CD1c-positive myeloid dendritic cell (primary cell): Measurements from ENCODE around the gene CDKN2D.

Experiments
- DNase-seq: peaks from one replicate; pipeline ENCODE4 v3.0.0-alpha.2; 2016; ENCODE audit errors: extremely low spot score

CDKN2D gene

GRCh38 chr19:10568826-10569651 lies at the start of gene CDKN2D:
Gene CDKN2D (minus strand): TSS chr19:10568979. CDS start chr19:10568653, 326 bp downstream.
- DNase-seq = peak; percentile 100

GRCh38 chr19:10617409-10618121 lies 48.8 kb upstream of the CDKN2D start:
- no peak for DNase-seq

DNA sequence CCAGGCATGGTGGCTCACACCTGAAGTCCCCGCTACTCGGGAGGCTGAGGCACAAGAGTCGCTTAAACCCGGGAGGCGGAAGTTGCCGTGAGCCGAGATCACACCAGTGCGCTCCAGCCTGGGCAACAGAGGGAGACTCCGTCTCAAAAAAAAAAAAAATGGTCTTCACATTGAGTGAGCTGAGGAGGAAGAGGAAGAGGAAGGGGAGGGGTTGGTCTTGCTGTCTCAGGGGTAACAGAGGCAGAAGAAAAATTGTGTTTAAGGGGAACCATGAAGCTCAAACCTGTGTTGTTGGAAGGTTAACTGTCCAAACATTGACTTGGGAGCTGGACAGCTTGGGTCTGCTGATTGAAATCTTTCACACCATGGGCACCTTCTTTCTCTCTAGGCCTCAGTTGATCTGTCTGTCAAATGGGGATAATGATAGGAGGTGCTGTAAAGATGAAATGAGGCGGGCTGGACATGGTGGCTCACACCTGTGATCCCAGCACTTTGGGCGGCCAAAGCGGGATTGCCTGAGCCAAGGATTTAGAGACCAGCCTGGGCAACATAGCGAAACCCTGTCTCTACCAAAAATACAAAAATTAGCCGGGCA lies 46.7 kb upstream of the CDKN2D start:
- DNase-seq = no peak

DNA sequence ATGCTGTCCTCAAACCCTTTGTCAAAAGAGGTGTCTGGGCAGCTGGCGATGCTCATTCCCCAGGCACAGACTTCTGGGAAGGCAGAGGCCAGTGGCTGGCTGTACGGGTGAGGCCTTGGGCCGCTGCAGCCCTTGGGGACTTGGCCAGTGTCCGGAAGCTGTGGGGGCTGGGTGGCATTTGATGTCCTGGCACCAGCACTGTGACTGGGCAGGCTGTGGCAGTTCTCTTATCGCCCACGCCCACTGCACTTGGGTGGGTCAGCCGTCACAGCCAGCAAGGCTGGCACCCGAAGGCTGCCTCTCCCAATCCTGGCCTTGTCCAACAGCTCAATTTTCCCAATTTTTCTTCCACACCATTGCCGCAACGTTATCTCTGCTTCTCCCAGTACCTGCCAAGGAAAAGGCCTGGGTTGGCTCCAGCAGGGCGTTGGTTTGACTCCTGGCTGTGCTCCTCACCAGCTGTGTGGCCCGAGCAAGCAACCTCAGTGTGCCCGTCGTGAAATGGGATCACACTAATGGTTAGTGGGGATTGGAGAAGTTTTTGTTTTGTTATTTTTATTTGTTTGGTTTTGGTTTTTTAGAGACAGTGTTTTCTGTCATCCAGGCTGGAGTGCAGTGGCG lies 43.8 kb upstream of the CDKN2D start:
- no peak for DNase-seq

- no peak for DNase-seq
Observed at GRCh38 chr19:10611907-10612306, 43.1 kb upstream of the CDKN2D start.

GRCh38 chr19:10604460-10604980 lies 35.7 kb upstream of the CDKN2D start:
- peak; percentile 33 for DNase-seq

- peak; percentile 84 for DNase-seq
Observed at GRCh38 chr19:10603873-10604459, 35.2 kb upstream of the CDKN2D start.

DNA sequence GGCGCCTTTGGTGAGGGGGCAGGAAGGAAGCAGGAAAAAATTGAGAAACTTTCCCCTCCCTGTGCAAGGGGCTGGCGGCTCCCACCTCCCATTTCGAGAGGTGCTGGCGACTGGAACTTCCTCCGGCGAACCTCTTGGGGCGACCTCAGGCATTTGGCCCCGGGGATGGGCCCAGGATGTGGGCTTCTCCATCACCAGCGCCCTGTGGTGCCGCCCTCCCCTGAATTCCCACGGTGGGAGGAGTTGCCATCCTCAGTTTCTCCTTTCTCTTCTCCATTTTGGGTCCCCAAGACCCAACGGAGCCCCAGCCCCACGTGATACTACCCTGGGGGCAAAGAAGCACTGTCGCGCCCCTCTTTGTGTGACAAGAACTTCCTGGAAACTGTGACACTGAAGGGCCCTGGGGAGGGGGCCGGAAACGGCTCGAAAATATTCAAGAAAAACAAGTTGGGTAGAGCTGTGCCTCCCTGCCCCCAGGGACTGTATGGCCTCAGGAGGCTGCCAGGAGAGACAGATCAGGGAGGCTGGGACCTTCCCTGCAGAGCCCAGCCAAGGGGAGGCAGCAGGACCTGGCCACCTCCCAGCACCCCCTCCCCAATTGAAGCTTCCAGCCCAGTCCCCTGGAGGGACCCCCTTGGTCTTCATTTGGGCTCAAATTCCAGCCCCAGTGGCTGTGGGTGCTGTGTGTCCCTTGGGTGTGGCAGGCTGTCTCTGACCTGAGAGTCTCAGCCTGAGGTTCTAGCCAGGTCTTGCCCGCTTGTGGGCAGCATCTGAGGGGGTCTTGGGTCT lies 34.5 kb upstream of the CDKN2D start:
- DNase-seq = peak; percentile 65

GRCh38 chr19:10602330-10603083 lies 33.7 kb upstream of the CDKN2D start:
- DNase-seq = peak; percentile 88

- no peak for DNase-seq
Observed at GRCh38 chr19:10601999-10602329, 33.2 kb upstream of the CDKN2D start.

GRCh38 chr19:10600149-10600548 lies 31.4 kb upstream of the CDKN2D start:
- DNase-seq = no peak

DNA sequence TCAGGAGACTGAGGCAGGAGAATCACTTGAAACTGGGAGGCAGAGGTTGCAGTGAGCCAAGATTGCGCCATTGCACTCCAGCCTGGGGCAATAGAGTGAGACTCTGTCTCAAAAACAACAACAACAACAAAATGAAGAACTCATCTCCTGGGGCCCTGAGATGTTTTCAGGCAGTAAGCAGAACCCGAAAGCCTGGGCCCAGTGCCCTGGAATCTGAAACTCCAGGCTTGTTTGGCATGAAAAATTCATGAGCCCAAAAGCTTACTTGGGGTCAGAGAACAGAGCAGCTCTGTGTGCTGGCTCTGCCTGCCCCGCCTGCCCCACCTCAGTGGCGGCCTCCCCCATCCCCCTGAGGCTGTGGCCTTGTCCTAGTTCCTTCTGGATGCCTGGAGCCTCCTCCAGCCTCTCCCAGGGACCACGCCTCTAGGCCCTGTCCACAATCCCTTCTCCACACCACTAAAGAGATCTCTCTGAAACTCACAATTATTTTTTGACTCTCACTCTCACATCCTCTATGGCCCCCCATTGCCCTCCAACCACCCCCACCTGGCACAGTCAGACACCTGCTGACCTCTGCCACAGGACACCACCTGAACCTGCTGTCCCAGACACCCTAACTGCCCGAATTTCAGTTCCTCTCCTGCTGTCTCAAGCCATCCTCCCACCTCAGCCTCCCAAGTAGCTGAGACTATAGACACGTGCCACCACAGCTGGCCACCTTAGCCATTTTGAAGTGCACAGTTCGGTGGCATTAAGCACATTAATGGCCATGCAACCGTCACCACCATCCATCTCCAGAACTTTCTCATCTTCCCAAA lies 25.2 kb upstream of the CDKN2D start:
- DNase-seq = peak; percentile 42

GRCh38 chr19:10593148-10593547 lies 24.4 kb upstream of the CDKN2D start:
- DNase-seq = no peak

GRCh38 chr19:10587839-10588150 lies 19.0 kb upstream of the CDKN2D start:
- no peak for DNase-seq

- DNase-seq = no peak
Observed at GRCh38 chr19:10587022-10587838, 18.5 kb upstream of the CDKN2D start, which contains the start of gene AP1M2. Gene AP1M2 (minus strand): TSS chr19:10587312. CDS start chr19:10587231, 81 bp downstream.

- no peak for DNase-seq
Observed at GRCh38 chr19:10586396-10586795, 17.6 kb upstream of the CDKN2D start.

GRCh38 chr19:10583036-10583776 lies 14.4 kb upstream of the CDKN2D start:
- DNase-seq = no peak

DNA sequence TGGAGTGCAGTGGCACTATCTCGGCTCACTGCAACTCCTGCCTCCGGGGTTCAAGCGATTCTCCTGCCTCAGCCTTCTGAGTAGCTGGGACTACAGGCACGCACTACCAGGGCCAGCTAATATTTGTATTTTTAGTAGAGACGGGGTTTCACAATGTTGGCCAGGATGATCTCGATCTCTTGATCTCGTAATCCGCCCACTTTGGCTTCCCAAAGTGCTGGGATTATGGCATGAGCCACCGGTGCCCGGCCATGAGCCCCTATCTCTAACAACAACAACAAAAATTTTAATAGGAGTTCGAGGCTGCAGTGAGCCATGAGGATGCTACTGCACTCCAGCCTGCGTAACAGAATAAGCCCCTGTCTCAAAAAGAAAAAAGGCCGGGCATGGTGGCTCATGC lies 13.3 kb upstream of the CDKN2D start:
- DNase-seq = no peak
